ENCODE measurements around the gene BCAR3.

The BCAR3 gene

DNA sequence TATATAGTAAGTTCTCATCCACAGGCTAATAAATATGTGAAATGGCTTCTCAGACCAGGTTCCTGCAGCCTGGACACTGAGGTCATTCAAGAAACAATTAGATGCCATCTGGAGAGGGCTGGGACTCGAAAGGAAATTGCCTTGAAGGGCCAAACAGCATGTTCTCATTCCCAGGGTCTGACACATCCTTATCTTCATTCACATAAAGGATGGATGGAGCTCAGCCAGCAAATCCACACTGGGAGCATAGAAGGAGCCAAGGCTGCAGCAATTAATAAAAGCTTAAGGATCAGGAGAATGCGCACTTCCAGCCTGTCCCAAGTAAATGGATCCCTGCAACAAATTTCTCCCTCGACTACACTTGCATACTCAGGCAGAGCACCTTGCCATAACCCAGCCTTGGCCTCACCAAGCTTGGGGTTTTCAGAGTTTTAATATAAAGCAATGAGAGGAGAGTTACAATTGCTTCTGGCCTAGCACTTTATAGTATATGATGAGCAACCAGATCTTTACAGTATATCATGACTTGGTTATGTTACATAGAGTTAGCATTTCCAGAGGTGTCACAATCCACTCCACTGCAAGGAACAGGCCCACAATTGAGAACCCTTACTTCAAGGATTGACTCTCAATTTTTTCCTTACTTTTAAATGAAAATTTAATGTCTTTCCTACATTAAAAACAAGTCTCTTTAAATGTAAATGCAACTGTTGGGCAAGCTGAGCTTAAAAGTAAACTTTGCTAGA is 55.9 kb downstream of the BCAR3 start:
- no peak overlapping the region for H3K4me3 ChIP-seq
- peak overlapping the region in 1 of 21 experiments; percentile 31 for H3K27ac ChIP-seq

GRCh38 chr1:93623875-93624274 is 57.8 kb downstream of the BCAR3 start:
- Histone ChIP-seq H3K27ac (peak overlapping the region in 3 of 21 experiments; percentile 3 to 23 (median 4)), H3K4me3 (no peak overlapping the region)

- Histone ChIP-seq H3K4me3 (no peak overlapping the region), H3K27ac (peak overlapping the region in 2 of 21 experiments; percentile 4 to 23)
Observed at GRCh38 chr1:93623436-93623835, 58.2 kb downstream of the BCAR3 start.

DNA sequence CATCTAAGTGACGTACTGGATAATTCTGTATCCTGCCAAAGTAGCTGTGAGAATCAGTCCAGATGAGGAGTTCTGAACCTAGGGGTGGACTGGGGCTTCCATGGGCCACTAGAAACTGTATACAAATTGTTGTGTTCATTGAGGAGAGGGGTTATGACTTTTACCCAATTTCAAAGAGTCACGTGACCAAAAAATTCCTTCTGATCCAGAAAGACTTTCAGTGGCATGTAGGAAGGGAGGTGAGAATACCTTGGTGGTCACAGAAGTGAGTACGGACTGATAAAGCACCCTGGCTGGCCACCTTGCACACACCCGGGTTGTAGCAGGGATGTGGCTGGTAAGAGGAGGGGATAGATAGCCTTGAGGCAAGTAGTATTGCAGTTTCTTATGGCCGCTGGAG is 60.4 kb downstream of the BCAR3 start:
- no peak overlapping the region for H3K4me3 ChIP-seq
- no peak overlapping the region for H3K27ac ChIP-seq

GRCh38 chr1:93620841-93621210 is 60.8 kb downstream of the BCAR3 start:
- Histone ChIP-seq H3K27ac (peak overlapping the region in 1 of 21 experiments; percentile 19), H3K4me3 (no peak overlapping the region)

- Histone ChIP-seq H3K27ac (peak overlapping the region in 1 of 21 experiments; percentile 19), H3K4me3 (no peak overlapping the region)
Observed at GRCh38 chr1:93620172-93620840, 61.3 kb downstream of the BCAR3 start.

DNA sequence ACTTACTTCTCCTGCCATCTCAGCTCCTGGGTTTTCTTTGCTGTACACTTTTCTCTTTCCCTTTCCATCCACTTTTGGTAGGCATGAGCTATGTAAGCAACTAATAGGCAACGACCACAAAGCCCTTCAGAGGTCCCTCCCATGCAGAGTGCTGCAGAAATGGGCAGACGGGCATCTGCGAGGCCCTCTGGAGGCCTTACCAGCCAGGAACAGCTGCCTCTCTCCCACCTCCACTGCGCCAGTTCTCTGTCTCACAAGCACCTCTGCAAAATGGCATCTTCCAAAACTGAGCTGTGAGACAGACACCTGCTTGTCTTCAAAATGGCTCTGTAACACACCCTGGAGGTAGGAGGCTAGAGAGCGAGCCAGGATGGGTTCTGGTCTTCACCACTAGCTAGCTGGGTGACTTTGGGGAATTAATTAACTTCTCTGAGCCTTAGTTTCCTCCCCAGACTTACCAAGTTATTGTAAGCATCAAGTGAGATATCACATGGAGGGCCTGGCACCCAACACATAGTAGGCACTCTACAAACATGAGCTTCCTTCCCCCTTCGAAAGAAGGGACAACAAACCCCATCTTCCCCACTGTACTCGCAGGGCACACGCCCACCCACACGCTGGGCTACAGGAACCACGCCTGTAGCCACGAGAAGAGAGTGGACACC is 62.0 kb downstream of the BCAR3 start:
- Histone ChIP-seq H3K27ac (no peak overlapping the region), H3K4me3 (no peak overlapping the region)

DNA sequence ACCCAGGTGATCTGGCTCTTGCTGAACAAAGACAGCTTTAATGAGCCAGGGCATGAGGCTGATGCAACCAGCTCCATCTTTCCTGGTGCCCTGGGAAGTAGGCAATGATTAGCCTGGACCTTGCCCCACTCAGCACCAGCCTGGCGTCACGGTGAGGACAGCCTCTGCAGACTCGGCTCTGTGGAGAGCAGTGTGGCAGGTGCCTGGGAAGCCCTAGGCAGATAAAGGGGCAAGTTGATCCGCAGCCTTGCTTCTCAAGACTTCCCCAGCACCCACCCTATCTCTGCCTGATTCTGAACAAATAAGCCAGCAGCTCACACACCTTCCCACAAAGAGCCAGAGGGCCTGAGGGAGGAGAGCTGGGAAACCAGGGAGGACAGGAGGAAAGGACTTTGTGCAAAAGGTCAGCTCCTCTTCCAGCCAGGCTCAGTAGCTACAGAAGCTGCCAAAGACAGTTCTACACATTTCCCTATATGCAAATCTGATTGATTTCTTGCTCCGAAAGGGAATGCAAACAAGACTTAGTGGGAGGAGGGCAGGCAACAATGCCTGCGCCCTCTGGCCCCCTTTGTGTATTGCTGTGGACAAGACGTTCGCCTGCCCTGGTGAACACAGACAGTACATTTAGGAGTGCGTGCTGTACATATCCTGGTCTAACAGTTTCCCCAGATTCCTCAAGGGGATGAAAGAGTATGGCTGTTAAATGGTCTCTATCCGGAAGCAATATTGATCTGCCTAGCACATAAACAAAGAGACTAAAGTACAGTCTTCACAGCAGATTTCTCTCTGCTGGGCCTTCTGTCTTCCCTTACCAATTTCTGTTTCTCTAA is 63.8 kb downstream of the BCAR3 start:
- Histone ChIP-seq H3K4me3 (no peak overlapping the region), H3K27ac (peak overlapping the region in 11 of 21 experiments; percentile 25 to 73 (median 60))

DNA sequence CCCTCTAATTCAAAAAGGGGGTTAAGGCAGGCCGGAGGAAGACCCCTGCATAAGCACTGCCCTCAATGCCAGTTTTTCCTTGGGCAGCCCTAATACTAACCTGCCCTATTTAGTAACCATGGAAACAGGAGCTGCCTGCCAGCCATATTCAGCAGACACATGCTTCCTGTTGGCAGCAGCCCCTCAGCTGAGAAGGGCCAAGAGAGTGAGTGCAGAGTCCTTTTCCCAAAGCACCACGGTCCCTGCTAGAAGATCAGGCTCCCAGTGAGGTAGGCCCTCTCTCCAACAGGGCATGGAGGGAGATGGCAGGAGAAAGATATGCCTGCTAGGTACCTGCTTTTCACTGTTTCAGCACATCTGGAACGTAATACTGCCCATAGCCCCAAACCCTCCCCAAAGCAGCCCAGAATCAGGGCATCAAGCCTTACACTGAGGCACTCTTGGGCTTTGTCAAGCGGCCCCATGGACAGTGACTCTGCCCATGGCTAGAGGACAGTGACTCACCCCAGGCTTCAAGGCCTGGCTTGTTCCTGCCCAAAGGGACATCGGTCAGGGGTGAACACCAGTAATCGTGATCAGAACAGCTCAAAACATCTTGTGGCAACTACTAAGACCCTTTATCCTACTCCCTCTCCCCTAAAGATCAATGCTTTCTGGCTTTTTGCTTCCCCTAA is 64.5 kb downstream of the BCAR3 start:
- no peak overlapping the region for H3K4me3 ChIP-seq
- peak overlapping the region in 13 of 21 experiments; percentile 25 to 73 (median 58) for H3K27ac ChIP-seq

- peak overlapping the region in 13 of 21 experiments; percentile 25 to 73 (median 61) for H3K27ac ChIP-seq
- H3K4me3 ChIP-seq: no peak overlapping the region
Observed at GRCh38 chr1:93616221-93616995, 65.2 kb downstream of the BCAR3 start.

- Histone ChIP-seq H3K4me3 (no peak overlapping the region), H3K27ac (peak overlapping the region in 16 of 21 experiments; percentile 0 to 78 (median 54))
Observed at GRCh38 chr1:93615582-93616150, 66.0 kb downstream of the BCAR3 start.

DNA sequence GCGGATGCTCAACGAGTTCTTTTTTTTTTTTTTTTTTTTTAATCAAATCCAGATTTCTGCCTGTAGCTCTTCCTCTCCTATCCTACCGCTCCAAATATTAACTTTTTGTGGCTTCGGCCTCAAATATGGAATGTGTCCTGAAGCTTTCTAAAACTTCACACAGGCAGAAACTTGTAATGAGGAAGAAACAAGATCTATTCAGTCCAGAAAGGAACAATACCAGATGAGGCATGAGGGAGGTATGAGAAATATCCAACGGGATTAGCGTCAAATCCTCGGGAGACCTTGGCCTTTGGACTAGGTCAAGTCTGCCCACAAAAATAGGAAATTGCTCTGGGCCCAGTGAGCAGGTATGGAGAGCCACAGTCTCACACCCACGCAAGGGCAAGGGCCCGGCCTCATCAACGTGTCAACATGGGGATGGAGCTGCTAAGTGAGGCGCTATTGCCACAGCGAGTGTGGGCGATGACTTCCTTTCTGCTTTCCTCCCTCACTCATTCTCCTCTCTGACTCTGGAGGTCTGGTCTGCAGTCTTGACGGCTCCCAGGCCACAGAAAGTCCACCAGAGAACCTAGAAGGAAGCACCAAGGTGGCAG is 66.6 kb downstream of the BCAR3 start:
- H3K27ac ChIP-seq: peak overlapping the region in 16 of 21 experiments; percentile 0 to 78 (median 58)
- no peak overlapping the region for H3K4me3 ChIP-seq

DNA sequence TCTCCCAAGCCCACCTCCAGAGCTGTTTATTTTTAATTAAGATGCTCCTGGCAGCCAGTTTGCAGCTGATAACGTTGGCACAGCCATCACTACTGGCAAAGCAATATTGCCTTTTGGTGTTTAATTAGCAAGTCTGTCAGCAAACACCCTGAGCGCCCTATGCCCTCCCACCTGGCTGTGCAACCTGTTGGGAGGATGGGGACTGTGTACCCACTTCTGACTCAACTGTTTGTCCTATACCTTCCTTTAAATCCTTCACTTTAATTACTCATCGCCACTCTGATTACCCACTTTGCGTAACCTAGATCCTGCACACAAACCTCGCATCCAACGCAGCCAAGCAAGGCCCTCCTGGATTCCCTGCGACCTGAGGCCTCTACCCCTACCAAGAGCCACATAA is 67.1 kb downstream of the BCAR3 start:
- H3K4me3 ChIP-seq: no peak overlapping the region
- H3K27ac ChIP-seq: peak overlapping the region in 14 of 21 experiments; percentile 0 to 78 (median 58)

- peak overlapping the region in 14 of 21 experiments; percentile 9 to 78 (median 54) for H3K27ac ChIP-seq
- peak overlapping the region in 1 of 7 experiments; percentile 33 for H3K4me3 ChIP-seq
Observed at GRCh38 chr1:93613898-93614297, 67.7 kb downstream of the BCAR3 start.

GRCh38 chr1:93612510-93612909 is 69.1 kb downstream of the BCAR3 start:
- H3K27ac ChIP-seq: peak overlapping the region in 4 of 21 experiments; percentile 1 to 63 (median 30)

DNA sequence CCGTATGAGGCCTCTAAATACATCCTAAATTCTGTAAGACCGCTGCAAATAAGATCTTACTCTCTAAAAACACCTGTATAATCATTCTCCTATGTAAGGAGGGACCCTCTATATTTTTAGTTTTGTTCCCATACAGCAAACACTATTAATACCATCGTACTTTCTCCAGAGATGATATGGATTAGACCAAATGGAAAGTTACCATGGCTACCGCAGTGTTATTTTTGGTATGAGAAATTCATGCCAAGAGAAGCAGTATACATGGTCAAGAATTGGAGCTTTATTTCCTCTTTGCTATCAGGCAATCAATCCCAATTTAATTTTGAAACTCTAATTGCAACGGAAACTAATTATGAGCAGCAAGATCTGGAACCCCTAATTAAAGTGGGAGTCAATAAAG is 70.0 kb downstream of the BCAR3 start:
- Histone ChIP-seq H3K4me3 (no peak overlapping the region), H3K27ac (no peak overlapping the region)

More at GRCh38 chr1:93612510-93612909, 69.1 kb downstream of the BCAR3 start:
- peak overlapping the region in 1 of 7 experiments; percentile 33 for H3K4me3 ChIP-seq

- peak overlapping the region in 1 of 21 experiments; percentile 29 for H3K27ac ChIP-seq
- no peak overlapping the region for H3K4me3 ChIP-seq
Observed at GRCh38 chr1:93609536-93609935, 72.1 kb downstream of the BCAR3 start.
